Calu3 (cell line): ENCODE results near the gene CIAPIN1. TPM values are rescaled to one million over a fixed set of nuclear protein-coding genes. Genes with fewer than 3 reads are reported as not detected.

Source experiments
- Bru-seq: library from RNA; stranded (reverse); fragments of 400-500 nt; gene quantifications from one replicate; lab custom pipeline; 2021; lab: Mats Ljungman, UMichigan
- BruChase-seq, 2 experiments: library from RNA; stranded (reverse); fragments of 400-500 nt; gene quantifications; one replicate each; lab custom pipeline; 2021; lab: Mats Ljungman, UMichigan
- BruUV-seq: library from RNA; stranded (reverse); fragments of 400-500 nt; replicated peaks from 2 replicates; lab custom pipeline; 2021; lab: Mats Ljungman, UMichigan
- CTCF ChIA-PET: fragments of 300-600 bp; sonication (Branson Sonifier 250); formaldehyde crosslinking; loops from one replicate; lab custom pipeline; 2022; ENCODE audit warnings: antibody characterized with exemption; lab: Charles Lee
- DNase-seq: peaks from one replicate; pipeline ENCODE4 v3.0.0; 2022
- H3K27ac Mint-ChIP-seq: one replicate; pipeline ENCODE4 v1.8.0; 2022; ENCODE audit warnings: mixed read lengths; ENCODE audit not compliant: unreplicated experiment
- H3K27me3 Mint-ChIP-seq: one replicate; pipeline ENCODE4 v1.8.0; 2022; ENCODE audit warnings: mixed read lengths; ENCODE audit not compliant: unreplicated experiment
- H3K36me3 Mint-ChIP-seq: one replicate; pipeline ENCODE4 v1.8.0; 2022; ENCODE audit warnings: mild to moderate bottlenecking, moderate library complexity, mixed read lengths; ENCODE audit not compliant: insufficient read depth, unreplicated experiment
- H3K4me1 Mint-ChIP-seq: one replicate; pipeline ENCODE4 v1.8.0; 2022; ENCODE audit warnings: mild to moderate bottlenecking, low read depth, mixed read lengths; ENCODE audit not compliant: unreplicated experiment
- H3K4me3 Mint-ChIP-seq: one replicate; pipeline ENCODE4 v1.8.0; 2022; ENCODE audit warnings: mild to moderate bottlenecking, low read depth, moderate library complexity, mixed read lengths; ENCODE audit not compliant: unreplicated experiment
- H3K9me3 Mint-ChIP-seq: one replicate; pipeline ENCODE4 v1.8.0; 2022; ENCODE audit warnings: low read depth, mixed read lengths; ENCODE audit not compliant: unreplicated experiment
- CTCF ChIP-seq: fragments of 200-600 bp; IDR thresholded peaks from one replicate; pipeline ENCODE4 v1.8.0; 2022; ENCODE audit warnings: antibody characterized with exemption; ENCODE audit not compliant: unreplicated experiment
- intact Hi-C: fragments of 100-400 bp; cut with micrococcal nuclease; formaldehyde crosslinking; loops from one replicate; pipeline ENCODE4 v1.10.0; 2022; ENCODE audit not compliant: unreplicated experiment
- long read RNA-seq: library from polyadenylated mRNA; stranded (forward); transcript quantifications from one replicate; pipeline ENCODE4 v2.0.0, GENCODE V29; 2022
- total RNA-seq: library from RNA; stranded (reverse); gene quantifications from 2 replicates; pipeline ENCODE4 v1.2.3, GENCODE V29; 2022

CIAPIN1 gene
- total RNA-seq (76.6 and 77.2 TPM in 2 replicates), Bru-seq, nascent RNA (percentile 86 among the genes with signal in this experiment), BruChase-seq, experiment 1, labeled RNA remaining after a 6-hour chase (percentile 80 among the genes with signal in this experiment), BruChase-seq, experiment 2, labeled RNA remaining after a 2-hour chase (percentile 83 among the genes with signal in this experiment)
- long read RNA-seq, transcript CIAPIN1-213 (8 exons, 1,559 nt) = minor isoform, 5 of 208 reads
- long read RNA-seq, transcript CIAPIN1-201 (9 exons, 2,182 nt) = major isoform, 140 of 208 reads
- long read RNA-seq, transcript CIAPIN1-209 (9 exons, 2,016 nt) = minor isoform, 18 of 208 reads
- long read RNA-seq, partial matches to known transcripts = 9 of 208 reads
- long read RNA-seq, other reads (novel, unspliced or antisense) = 36 of 208 reads

GRCh38 chr16:57447186-57447962, at the start of gene CIAPIN1, which contains the start of gene COQ9:
Gene CIAPIN1, minus strand, starts transcription at chr16:57447385. Its CDS starts 6,457 bp downstream, at chr16:57440928.
Gene COQ9, plus strand, starts transcription at chr16:57447479. Its CDS starts 27 bp downstream, at chr16:57447506.
- BruUV-seq = no TSS peak
- DNase-seq = peak; percentile 97
- H3K9me3 Mint-ChIP-seq = no peaks in the 10 kb centered on the region
- intact Hi-C loops = no loop called here
- TF ChIP-seq CTCF = no peak
- H3K27ac Mint-ChIP-seq = peak within 1 kb of the TSS; percentile 88
- peak within 1 kb of the TSS; percentile 91 for H3K4me3 Mint-ChIP-seq
- H3K27me3 Mint-ChIP-seq = no peaks in the 10 kb centered on the region
- H3K4me1 Mint-ChIP-seq = no peaks in the 10 kb centered on the region
- CTCF ChIA-PET = interaction anchor here (0.6 to 1.8 kb wide), 8 partner anchors 9 to 194 kb away, joined by 3 to 12 read pairs (median 4); partner anchors contain the start of gene POLR2C
- peaks cover 47% of the 10 kb centered on the region for H3K36me3 Mint-ChIP-seq

DNA sequence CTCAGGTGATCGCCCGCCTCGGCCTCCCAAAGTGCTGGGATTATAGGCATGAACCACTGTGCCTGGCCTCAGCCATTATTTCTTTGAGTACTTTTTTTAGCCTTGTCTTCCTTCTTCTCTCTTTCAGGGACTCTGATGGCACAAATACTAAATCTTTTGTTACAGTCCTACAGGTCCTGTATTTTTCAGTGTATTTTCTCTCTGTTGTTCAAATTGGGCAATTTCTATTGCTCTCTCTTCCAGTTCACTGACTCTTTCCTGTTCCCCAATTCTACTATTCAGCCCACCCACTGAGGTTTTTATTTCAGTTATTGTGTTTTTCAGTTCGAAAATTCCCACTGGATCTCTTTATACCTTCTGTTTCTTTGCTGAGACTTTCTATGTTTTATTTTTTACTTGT, 46.6 kb upstream of the CIAPIN1 start:
- intact Hi-C loops = no loop called here
- BruUV-seq = no TSS peak
- no peak for DNase-seq
- Mint-ChIP-seq H3K36me3 (no peaks in the 10 kb centered on the region), H3K27me3 (peaks cover 22% of the 10 kb centered on the region), H3K9me3 (no peaks in the 10 kb centered on the region), H3K4me3 (no peak overlapping the region), H3K27ac (no peak overlapping the region), H3K4me1 (no peaks in the 10 kb centered on the region)
- no peak for TF ChIP-seq CTCF
- CTCF ChIA-PET = no interaction called here

GRCh38 chr16:57489229-57489628, 42.0 kb upstream of the CIAPIN1 start:
- peaks cover 13% of the 10 kb centered on the region for H3K36me3 Mint-ChIP-seq
- no peak for TF ChIP-seq CTCF
- no peak for DNase-seq
- H3K4me3 Mint-ChIP-seq = no peak overlapping the region
- intact Hi-C loops = no loop called here
- H3K4me1 Mint-ChIP-seq = peaks cover 5% of the 10 kb centered on the region
- CTCF ChIA-PET = no interaction called here
- no peaks in the 10 kb centered on the region for H3K9me3 Mint-ChIP-seq
- BruUV-seq = no TSS peak
- H3K27ac Mint-ChIP-seq = no peak overlapping the region
- peaks cover 11% of the 10 kb centered on the region for H3K27me3 Mint-ChIP-seq
